ENCODE data around the gene MED7. TPM values are rescaled to one million over a fixed set of nuclear protein-coding genes. Genes with fewer than 3 reads are reported as not detected.
A peak's percentile ranks its signal among the peaks of the same experiment; 100 is the strongest.

Gene MED7
- total and polyA plus RNA-seq, 10 of the 15 experiments (the other 5 are each of a cell fraction or from before 2014, with no cell fraction given): 9.3 to 47.7 (median 22.7) TPM

- no peak for TF ChIP-seq HDAC6 (IDR thresholded peaks at IDR 0.05; ENCODE audit: unreplicated experiment)
- no peak for TF ChIP-seq MXI1 (IDR thresholded peaks at IDR 0.05; ENCODE audit: low read depth, low read length)
- no peak for TF ChIP-seq SREBF2 (IDR thresholded peaks at IDR 0.05; ENCODE audit: low read length)
- TF ChIP-seq ZNF274 (IDR thresholded peaks at IDR 0.05; ENCODE audit: insufficient read depth, insufficient read length): no peak
- SMC1A ChIA-PET (ENCODE audit: uncharacterized antibody, unreplicated experiment): interaction anchor here (1.0 kb wide), 1 partner anchor 9 kb away, joined by 3 read pairs; no protein-coding TSS in a partner anchor
- Histone ChIP-seq H2AFZ (ENCODE audit: control insufficient read depth, low read depth, low read length) (no peak overlapping the region), H4K20me1 (ENCODE audit: control insufficient read depth, insufficient read depth) (no peaks in the 10 kb centered on the region), H3K9me3 (replicated peaks; ENCODE audit: control insufficient read depth, insufficient read depth, low read length) (no peaks in the 10 kb centered on the region), H3K4me1 (ENCODE audit: control insufficient read depth, insufficient read depth, low read length) (no peaks in the 10 kb centered on the region), H3K36me3 (ENCODE audit: control insufficient read depth in 2 of 2, insufficient read depth in 2 of 2, low read length in 1 of 2) (no peaks in the 10 kb centered on the region), H3K79me2 (ENCODE audit: control insufficient read depth, insufficient read depth, low read length) (no peaks in the 10 kb centered on the region), H3K27me3 (replicated peaks in 1 of 2; ENCODE audit: control insufficient read depth in 2 of 2, insufficient read depth in 2 of 2, low read length in 1 of 2) (no peaks in the 10 kb centered on the region; a peak in 1 of 4 replicates), H3K27ac (ENCODE audit: control insufficient read depth, insufficient read depth) (no peak overlapping the region), H3K4me3 (no peak overlapping the region), H3K4me2 (ENCODE audit: control insufficient read depth, insufficient read depth) (no peak overlapping the region), H3K9ac (ENCODE audit: control insufficient read depth, insufficient read depth, low read length) (no peak overlapping the region)
- 91% methylated on average over 4 of the region's 4 CpGs for WGBS (ENCODE audit: insufficient coverage, insufficient replicate concordance, low lambda C conversion rate, missing lambda C conversion rate)
- CTCF ChIA-PET: interaction anchor here (1.3 kb wide), 1 partner anchor 11 kb away, joined by 5 read pairs; no protein-coding TSS in a partner anchor
- POLR2A ChIA-PET: no interaction called here
- no TSS peak for BruUV-seq (replicated peaks)
- in situ Hi-C loops (cut with MboI) (no loop called here), intact Hi-C loops (cut with micrococcal nuclease; ENCODE audit: unreplicated experiment) (no loop called here)
- DNase-seq (ENCODE audit: low read depth, low spot score): no peak
- no peak for ATAC-seq
- RAD21 ChIA-PET (ENCODE audit: unreplicated experiment): no interaction called here
- FAIRE-seq: no peak
These were observed 17.3 kb upstream of the MED7 start for GRCh38 chr5:157160001-157160400.

DNA sequence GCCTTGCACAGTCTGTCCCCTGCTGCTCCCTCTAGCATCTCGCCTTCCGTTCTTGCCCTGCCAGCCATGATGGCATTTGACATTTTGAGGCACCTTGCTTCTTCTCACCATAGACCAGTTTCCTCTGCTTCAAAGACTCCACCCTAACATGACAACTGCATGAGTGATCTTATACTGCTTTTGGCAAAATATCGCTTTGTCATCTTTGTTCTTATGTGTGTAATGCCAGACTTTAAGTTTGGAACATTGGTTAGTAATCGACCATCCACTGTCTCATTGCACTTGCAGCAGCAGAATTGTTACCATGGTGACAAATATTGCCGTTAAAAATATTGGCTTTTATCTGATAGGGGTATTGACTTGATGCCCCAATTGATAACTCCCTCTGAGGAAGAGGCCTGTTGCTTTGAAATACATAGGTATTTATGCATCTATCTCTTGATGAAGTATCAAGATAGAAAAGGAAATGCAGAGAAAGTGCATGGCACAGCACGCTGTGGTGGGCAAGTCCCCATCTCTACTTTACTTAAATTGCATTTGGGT, 16.6 kb upstream of the MED7 start:
- no peak overlapping the region for H3K27ac ChIP-seq (ENCODE audit: control insufficient read depth, insufficient read depth)
- CTCF ChIA-PET: interaction anchor here (1.3 to 1.9 kb wide), 2 partner anchors 10 kb away, joined by 5 read pairs; no protein-coding TSS in a partner anchor
- ATAC-seq (no peak), FAIRE-seq (no peak), DNase-seq (ENCODE audit: low read depth, low spot score) (no peak)
- no peaks in the 10 kb centered on the region for H4K20me1 ChIP-seq (ENCODE audit: control insufficient read depth, insufficient read depth)
- 78% methylated on average over 6 of the region's 6 CpGs for WGBS (ENCODE audit: insufficient coverage, insufficient replicate concordance, low lambda C conversion rate, missing lambda C conversion rate)
- H3K36me3 ChIP-seq (ENCODE audit: control insufficient read depth in 2 of 2, insufficient read depth in 2 of 2, low read length in 1 of 2): no peaks in the 10 kb centered on the region
- POLR2A ChIA-PET: interaction anchor here (0.6 kb wide), 1 partner anchor 9 kb away, joined by 3 read pairs; no protein-coding TSS in a partner anchor
- H3K27me3 ChIP-seq (replicated peaks in 1 of 2; ENCODE audit: control insufficient read depth in 2 of 2, insufficient read depth in 2 of 2, low read length in 1 of 2): no peaks in the 10 kb centered on the region; a peak in 1 of 4 replicates
- H3K79me2 ChIP-seq (ENCODE audit: control insufficient read depth, insufficient read depth, low read length): no peaks in the 10 kb centered on the region
- H2AFZ ChIP-seq (ENCODE audit: control insufficient read depth, low read depth, low read length): no peak overlapping the region
- H3K9me3 ChIP-seq (replicated peaks; ENCODE audit: control insufficient read depth, insufficient read depth, low read length): no peaks in the 10 kb centered on the region
- in situ Hi-C loops (cut with MboI): no loop called here
- BruUV-seq (replicated peaks): no TSS peak
- RAD21 ChIA-PET (ENCODE audit: unreplicated experiment): no interaction called here
- no peak overlapping the region for H3K9ac ChIP-seq (ENCODE audit: control insufficient read depth, insufficient read depth, low read length)
- H3K4me1 ChIP-seq (ENCODE audit: control insufficient read depth, insufficient read depth, low read length): no peaks in the 10 kb centered on the region
- intact Hi-C loops (cut with micrococcal nuclease; ENCODE audit: unreplicated experiment): no loop called here
- H3K4me3 ChIP-seq: no peak overlapping the region
- SMC1A ChIA-PET (ENCODE audit: uncharacterized antibody, unreplicated experiment): interaction anchor here (1.0 kb wide), 1 partner anchor 8 kb away, joined by 3 read pairs; no protein-coding TSS in a partner anchor
- TF ChIP-seq, protein P1, sequence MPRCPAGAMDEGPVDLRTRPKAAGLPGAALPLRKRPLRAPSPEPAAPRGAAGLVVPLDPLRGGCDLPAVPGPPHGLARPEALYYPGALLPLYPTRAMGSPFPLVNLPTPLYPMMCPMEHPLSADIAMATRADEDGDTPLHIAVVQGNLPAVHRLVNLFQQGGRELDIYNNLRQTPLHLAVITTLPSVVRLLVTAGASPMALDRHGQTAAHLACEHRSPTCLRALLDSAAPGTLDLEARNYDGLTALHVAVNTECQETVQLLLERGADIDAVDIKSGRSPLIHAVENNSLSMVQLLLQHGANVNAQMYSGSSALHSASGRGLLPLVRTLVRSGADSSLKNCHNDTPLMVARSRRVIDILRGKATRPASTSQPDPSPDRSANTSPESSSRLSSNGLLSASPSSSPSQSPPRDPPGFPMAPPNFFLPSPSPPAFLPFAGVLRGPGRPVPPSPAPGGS (IDR thresholded peaks at IDR 0.05; ENCODE audit: borderline replicate concordance, insufficient read depth, low read depth, low read length, poor library complexity, severe bottlenecking): peak; percentile 59
- no peak for TF ChIP-seq PML (IDR thresholded peaks at IDR 0.05; ENCODE audit: low read length)
- no peak overlapping the region for H3K4me2 ChIP-seq (ENCODE audit: control insufficient read depth, insufficient read depth)

All from GM12878 (cell line).